Stimulated activated naive CD4-positive, alpha-beta T cell (primary cell): Measurements from ENCODE around the gene CAGE1.
"Not testable (repeated sequence)": the region's sequence is repeated elsewhere in the genome, so short reads cannot be mapped to it uniquely, and the experiment has no call there.

Source experiments
- DNase-seq, 6 experiments: peaks; one replicate each; lab custom pipeline; 2025; lab: John Stamatoyannopoulos, UW

The CAGE1 gene

GRCh38 chr6:7409740-7410139 is 20.2 kb upstream of the CAGE1 start:
- no peak for DNase-seq

GRCh38 chr6:7406743-7407142 is 17.2 kb upstream of the CAGE1 start:
- no peak for DNase-seq

GRCh38 chr6:7404546-7404945 is 15.0 kb upstream of the CAGE1 start:
- no peak for DNase-seq

- no peak for DNase-seq
These were observed 13.2 kb upstream of the CAGE1 start for GRCh38 chr6:7402716-7403115.

- DNase-seq, result no peak
These were observed 11.5 kb upstream of the CAGE1 start for GRCh38 chr6:7401075-7401474.

- no peak for DNase-seq
These were observed 2.9 kb upstream of the CAGE1 start for GRCh38 chr6:7392402-7392801.

- DNase-seq, result no peak
These were observed 1.6 kb upstream of the CAGE1 start for GRCh38 chr6:7391151-7391550.

GRCh38 chr6:7390226-7390878 is 810 bp upstream of the CAGE1 start:
- no peak for DNase-seq

GRCh38 chr6:7389162-7389450 is 436 bp downstream of the CAGE1 start:
- no peak for DNase-seq

GRCh38 chr6:7381092-7381491 is 8.4 kb downstream of the CAGE1 start:
- no peak for DNase-seq

GRCh38 chr6:7378740-7379139 is 10.8 kb downstream of the CAGE1 start:
- DNase-seq, result no peak

GRCh38 chr6:7377961-7378360 is 11.6 kb downstream of the CAGE1 start:
- DNase-seq, result no peak

GRCh38 chr6:7373739-7374138 is 15.8 kb downstream of the CAGE1 start:
- DNase-seq, result no peak

- DNase-seq, result no peak
These were observed 22.1 kb downstream of the CAGE1 start for GRCh38 chr6:7367408-7367807.

- DNase-seq, result not testable (repeated sequence)
These were observed 37.6 kb downstream of the CAGE1 start for GRCh38 chr6:7351916-7352315.

- DNase-seq, result not testable (repeated sequence)
These were observed 39.0 kb downstream of the CAGE1 start for GRCh38 chr6:7350591-7350990.

- not testable (repeated sequence) for DNase-seq
These were observed 42.0 kb downstream of the CAGE1 start for GRCh38 chr6:7347551-7347997.

GRCh38 chr6:7344773-7345450 is 44.6 kb downstream of the CAGE1 start:
- not testable (repeated sequence) for DNase-seq

GRCh38 chr6:7343546-7344475 is 45.7 kb downstream of the CAGE1 start:
- DNase-seq, result no peak

- DNase-seq, result no peak
These were observed 47.4 kb downstream of the CAGE1 start for GRCh38 chr6:7341989-7342742.

GRCh38 chr6:7341271-7341670 is 48.3 kb downstream of the CAGE1 start:
- DNase-seq, result no peak
